Right lobe of liver (tissue), 4 donors: ENCODE data around the gene PRKCZ.

Experiments used
- POLR2A ChIP-seq: fragments of 450-650 bp; IDR thresholded peaks from one replicate; pipeline ENCODE4 v1.6.1; 2017; ENCODE audit warnings: antibody characterized with exemption, mild to moderate bottlenecking
- TF ChIP-seq, protein P1 (sequence below), 4 donors: fragments of 200-600 bp in 3 of 4; fragments of 450-650 bp in 1 of 4; IDR thresholded peaks; one replicate each; pipeline versions ENCODE4 v1.5.1 to v1.8.0; 2016 to 2022; ENCODE audit warnings: antibody characterized with exemption in 4 of 4, mild to moderate bottlenecking in 2 of 4
- donor health status: DM: no; HTN: no; CAD: no.
- donor health status: DM: no; HTN: no; CAD: no.
- donor health status: DM: no; HTN: yes; CAD: no.

DNA sequence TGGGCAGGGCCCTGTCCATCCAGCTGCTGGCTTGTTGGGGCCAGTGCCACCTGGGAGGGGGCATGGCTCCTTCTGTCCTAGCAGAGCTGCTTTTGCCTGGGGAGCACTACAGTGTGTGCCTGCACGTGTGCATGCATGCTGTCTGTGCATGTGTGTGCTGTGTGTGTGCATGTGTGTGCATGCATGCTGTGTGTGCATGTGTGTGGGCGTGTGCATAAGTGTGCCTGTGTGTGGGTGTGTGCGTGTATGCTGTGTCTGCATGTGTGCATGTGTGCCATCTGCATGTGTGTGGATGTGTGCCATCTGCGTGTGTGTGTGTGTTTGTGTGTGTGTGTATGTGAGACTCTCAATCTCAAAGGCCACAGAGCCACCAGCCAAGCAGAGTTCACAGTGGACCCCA lies 8.3 kb upstream of the PRKCZ start:
- TF ChIP-seq POLR2A: no peak
- TF ChIP-seq, protein P1, sequence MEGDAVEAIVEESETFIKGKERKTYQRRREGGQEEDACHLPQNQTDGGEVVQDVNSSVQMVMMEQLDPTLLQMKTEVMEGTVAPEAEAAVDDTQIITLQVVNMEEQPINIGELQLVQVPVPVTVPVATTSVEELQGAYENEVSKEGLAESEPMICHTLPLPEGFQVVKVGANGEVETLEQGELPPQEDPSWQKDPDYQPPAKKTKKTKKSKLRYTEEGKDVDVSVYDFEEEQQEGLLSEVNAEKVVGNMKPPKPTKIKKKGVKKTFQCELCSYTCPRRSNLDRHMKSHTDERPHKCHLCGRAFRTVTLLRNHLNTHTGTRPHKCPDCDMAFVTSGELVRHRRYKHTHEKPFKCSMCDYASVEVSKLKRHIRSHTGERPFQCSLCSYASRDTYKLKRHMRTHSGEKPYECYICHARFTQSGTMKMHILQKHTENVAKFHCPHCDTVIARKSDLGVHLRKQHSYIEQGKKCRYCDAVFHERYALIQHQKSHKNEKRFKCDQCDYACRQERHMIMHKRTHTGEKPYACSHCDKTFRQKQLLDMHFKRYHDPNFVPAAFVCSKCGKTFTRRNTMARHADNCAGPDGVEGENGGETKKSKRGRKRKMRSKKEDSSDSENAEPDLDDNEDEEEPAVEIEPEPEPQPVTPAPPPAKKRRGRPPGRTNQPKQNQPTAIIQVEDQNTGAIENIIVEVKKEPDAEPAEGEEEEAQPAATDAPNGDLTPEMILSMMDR (IDR thresholded peaks at IDR 0.05): no peak
